ENCODE results near the gene LRMDA. TPM values are rescaled to one million over a fixed set of nuclear protein-coding genes. Genes with fewer than 3 reads are reported as not detected.

LRMDA gene
- total and polyA plus RNA-seq, 2 of the 13 experiments (the other 11 are each of a cell fraction or from before 2014, with no cell fraction given) = 13.4 to 22.0 TPM

GRCh38 chr10:75665707-75666106, 234.3 kb downstream of the LRMDA start:
- Histone ChIP-seq H3K9me3 (ENCODE audit: low read length) (0 out of 2 replicates have a peak, but pooled peaks cover 8% of the 10 kb centered on the region), H3K4me1 (ENCODE audit: insufficient read depth, low read length) (peaks cover 20% of the 10 kb centered on the region), H2AFZ (ENCODE audit: low read length) (no peak overlapping the region), H3K27ac (ENCODE audit: extremely low read length, insufficient read depth, low read length) (no peak overlapping the region), H3K36me3 (replicated peaks in 1 of 2; ENCODE audit: control insufficient read depth in 1 of 2, insufficient read depth in 2 of 2, low read length in 2 of 2) (no peaks in the 10 kb centered on the region; a peak in 1 of 5 replicates), H3K4me2 (ENCODE audit: low read depth, low read length) (no peak overlapping the region), H4K20me1 (ENCODE audit: insufficient read depth, low read length) (no peaks in the 10 kb centered on the region), H3K79me2 (ENCODE audit: insufficient read depth, low read length) (no peaks in the 10 kb centered on the region), H3K9ac (ENCODE audit: insufficient read depth, low read depth, low read length) (no peak overlapping the region), H3K4me3 (replicated peaks in 1 of 3; ENCODE audit: insufficient read depth in 1 of 3, low read depth in 2 of 3, low read length in 3 of 3) (no peak overlapping the region), H3K27me3 (ENCODE audit: control insufficient read depth in 1 of 2, insufficient read depth in 2 of 2, low read length in 2 of 2) (no peaks in the 10 kb centered on the region)
- in situ Hi-C loops (cut with HindIII; ENCODE audit: extremely low pct_ligation_motif_present, low pct_unique_long_range_greater_than_20kb) (no loop called here), intact Hi-C loops (cut with micrococcal nuclease; ENCODE audit: unreplicated experiment) (no loop called here)
- no TSS peak for BruUV-seq (replicated peaks)
- ATAC-seq (no peak), DNase-seq (ENCODE audit: low spot score) (no peak), FAIRE-seq (no peak)
- POLR2A ChIA-PET = no interaction called here
- CTCF ChIA-PET (ENCODE audit: low intra/inter-chr PET ratio, low total read pairs) = no interaction called here
- TF ChIP-seq ZBTB7B (CRISPR knock-in tag; IDR thresholded peaks at IDR 0.05) = no peak
- no peak for TF ChIP-seq ZNF780A (CRISPR knock-in tag; IDR thresholded peaks at IDR 0.05)
- TF ChIP-seq ATF2 (CRISPR knock-in tag; IDR thresholded peaks at IDR 0.05) = no peak
- no peak for TF ChIP-seq BCL3 (CRISPR knock-in tag; IDR thresholded peaks at IDR 0.05)
- TF ChIP-seq MTF1 (CRISPR knock-in tag; IDR thresholded peaks at IDR 0.05) = no peak
- no peak for TF ChIP-seq KDM5A (IDR thresholded peaks at IDR 0.05; ENCODE audit: borderline replicate concordance, low read length)
- no peak for TF ChIP-seq ZNF230 (CRISPR knock-in tag; IDR thresholded peaks at IDR 0.05)
- no peak for TF ChIP-seq ZNF512B (CRISPR knock-in tag; IDR thresholded peaks at IDR 0.05; ENCODE audit: borderline replicate concordance)
- no peak for TF ChIP-seq HDAC2 (CRISPR knock-in tag; IDR thresholded peaks at IDR 0.05)
- no peak for TF ChIP-seq ZKSCAN5 (CRISPR knock-in tag; IDR thresholded peaks at IDR 0.05)
- no peak for TF ChIP-seq ESRRA (CRISPR knock-in tag; IDR thresholded peaks at IDR 0.05; ENCODE audit: low read depth)
- no peak for TF ChIP-seq ZMAT5 (CRISPR knock-in tag; IDR thresholded peaks at IDR 0.05; ENCODE audit: borderline replicate concordance, low read depth)
- TF ChIP-seq JARID2 (CRISPR knock-in tag; IDR thresholded peaks at IDR 0.05; ENCODE audit: insufficient replicate concordance) = no peak
- no peak for TF ChIP-seq ZNF24 (IDR thresholded peaks at IDR 0.05)
- TF ChIP-seq TRIM22 (IDR thresholded peaks at IDR 0.05) = no peak
- TF ChIP-seq ZBTB43 (CRISPR knock-in tag; conservative IDR thresholded peaks at IDR 0.05) = no peak
- TF ChIP-seq BATF2 (CRISPR knock-in tag; IDR thresholded peaks at IDR 0.05) = no peak

All from HepG2 (cell line).